HUES48 (cell line): Measurements from ENCODE around the gene TRAF3IP1.

Experiments
- H3K27ac ChIP-seq: one replicate; pipeline ENCODE4 v1.7.0; 2013; ENCODE audit warnings: low read depth, low read length, inconsistent platforms
- H3K27me3 ChIP-seq: 2 replicates; pipeline ENCODE4 v1.6.1; 2013; ENCODE audit warnings: mild to moderate bottlenecking, low read length; ENCODE audit not compliant: control insufficient read depth, insufficient read depth
- H3K36me3 ChIP-seq: 2 replicates; pipeline ENCODE4 v1.6.1; 2013; ENCODE audit warnings: low read length; ENCODE audit not compliant: control insufficient read depth, insufficient read depth
- H3K4me1 ChIP-seq: 2 replicates; pipeline ENCODE4 v1.6.1; 2013; ENCODE audit warnings: mild to moderate bottlenecking, low read length; ENCODE audit not compliant: control insufficient read depth, insufficient read depth
- H3K4me3 ChIP-seq: 2 replicates; pipeline ENCODE4 v1.5.1; 2013; ENCODE audit warnings: mild to moderate bottlenecking, low read depth, low read length
- H3K9ac ChIP-seq: 2 replicates; pipeline ENCODE4 v1.6.1; 2013; ENCODE audit warnings: mild to moderate bottlenecking, low read depth, low read length, moderate library complexity
- H3K9me3 ChIP-seq: 2 replicates; pipeline ENCODE4 v1.6.1; 2013; ENCODE audit warnings: low read length; ENCODE audit not compliant: control insufficient read depth, insufficient read depth

TRAF3IP1 gene

DNA sequence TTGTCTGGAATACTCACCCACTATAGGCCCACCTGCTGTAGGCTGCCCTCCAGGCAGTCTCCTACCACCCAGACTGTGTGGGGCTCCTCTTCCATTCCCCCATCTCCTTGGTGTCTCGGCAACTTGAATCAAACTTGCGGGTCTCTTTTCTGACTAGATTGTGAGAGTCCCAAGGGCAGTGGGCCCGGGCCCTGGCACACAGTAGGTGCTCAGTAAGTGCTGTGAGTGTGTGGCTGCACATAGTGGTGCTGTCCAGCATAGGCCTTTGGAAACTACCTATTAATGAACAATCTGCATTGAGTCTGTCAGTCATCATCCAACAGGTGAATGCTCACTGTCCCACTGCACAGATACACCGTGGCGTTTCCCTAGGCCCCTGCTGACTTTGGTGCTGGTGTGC, 62.8 kb downstream of the TRAF3IP1 start:
- Histone ChIP-seq H3K4me1 (peaks cover 16% of the 10 kb centered on the region), H3K4me3 (no peak overlapping the region), H3K27ac (no peak overlapping the region), H3K9ac (no peak overlapping the region), H3K36me3 (no peaks in the 10 kb centered on the region; the same call in 1 of the 2 replicates), H3K9me3 (no peaks in the 10 kb centered on the region), H3K27me3 (no peaks in the 10 kb centered on the region)

DNA sequence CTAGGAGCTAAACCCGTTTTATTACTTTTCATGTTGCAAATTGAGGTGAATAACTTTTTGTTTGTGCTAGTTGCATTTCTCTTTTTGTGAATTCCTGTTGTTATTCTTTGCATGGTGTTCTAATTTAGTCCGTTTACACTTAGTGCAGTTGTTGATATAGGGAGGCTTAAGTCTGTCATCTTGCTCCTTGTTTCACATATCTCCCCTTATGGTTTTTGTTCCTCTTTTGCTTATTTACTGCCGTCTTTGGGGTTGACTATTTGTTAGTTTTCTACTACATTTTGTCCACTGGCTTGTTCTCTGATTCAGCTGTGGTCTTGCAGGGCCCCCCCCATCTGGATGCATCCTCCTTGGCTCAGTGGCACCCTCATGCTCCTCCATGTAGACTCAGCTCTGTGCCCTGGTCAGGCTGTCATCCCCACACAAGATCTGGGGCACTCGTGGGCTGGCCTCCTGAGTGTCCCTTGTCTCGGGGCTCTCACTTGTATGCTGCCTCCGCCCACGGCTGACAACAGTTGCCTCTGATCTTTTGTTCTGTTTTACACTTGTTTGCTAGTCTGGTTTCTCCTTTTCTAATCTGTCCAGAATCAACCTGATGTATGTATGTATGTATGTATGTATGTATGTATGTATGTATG, 63.5 kb downstream of the TRAF3IP1 start:
- Histone ChIP-seq H3K4me3 (no peak overlapping the region), H3K9me3 (no peaks in the 10 kb centered on the region), H3K27ac (no peak overlapping the region), H3K9ac (no peak overlapping the region), H3K27me3 (no peaks in the 10 kb centered on the region), H3K36me3 (no peaks in the 10 kb centered on the region; the same call in 1 of the 2 replicates), H3K4me1 (peaks cover 16% of the 10 kb centered on the region)

DNA sequence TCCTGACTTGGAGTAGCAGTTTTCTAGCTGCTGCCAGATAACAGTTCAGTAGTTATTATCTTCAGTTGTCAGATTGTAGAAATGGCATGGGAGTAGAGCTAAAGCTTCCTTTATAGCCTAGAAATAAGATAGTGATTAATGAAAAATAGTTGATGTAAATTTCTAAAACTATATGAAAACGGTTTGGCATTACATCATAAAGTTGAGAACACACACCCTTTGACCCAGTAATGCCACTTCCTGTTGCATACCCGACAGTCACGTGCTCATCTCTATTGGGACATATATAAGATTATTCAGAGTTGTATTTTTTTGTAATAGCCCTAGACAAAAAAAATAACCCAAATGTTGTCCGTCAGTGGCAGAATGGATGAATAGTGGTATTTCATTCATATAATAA, 67.0 kb downstream of the TRAF3IP1 start:
- Histone ChIP-seq H3K36me3 (no peaks in the 10 kb centered on the region), H3K27me3 (no peaks in the 10 kb centered on the region), H3K9ac (no peak overlapping the region), H3K9me3 (no peaks in the 10 kb centered on the region), H3K4me1 (no peaks in the 10 kb centered on the region), H3K4me3 (no peak overlapping the region), H3K27ac (no peak overlapping the region)

GRCh38 chr2:238388794-238389193, 68.5 kb downstream of the TRAF3IP1 start:
- Histone ChIP-seq H3K9ac (no peak overlapping the region), H3K4me3 (no peak overlapping the region), H3K9me3 (no peaks in the 10 kb centered on the region), H3K27me3 (no peaks in the 10 kb centered on the region), H3K36me3 (no peaks in the 10 kb centered on the region), H3K27ac (no peak overlapping the region), H3K4me1 (no peaks in the 10 kb centered on the region)

- no peaks in the 10 kb centered on the region for H3K36me3 ChIP-seq
- no peaks in the 10 kb centered on the region for H3K9me3 ChIP-seq
- no peak overlapping the region for H3K9ac ChIP-seq
- H3K27me3 ChIP-seq, result no peaks in the 10 kb centered on the region
- H3K4me1 ChIP-seq, result no peaks in the 10 kb centered on the region
- H3K4me3 ChIP-seq, result no peak overlapping the region
- H3K27ac ChIP-seq, result no peak overlapping the region
These were observed 69.8 kb downstream of the TRAF3IP1 start for GRCh38 chr2:238389988-238390589.

DNA sequence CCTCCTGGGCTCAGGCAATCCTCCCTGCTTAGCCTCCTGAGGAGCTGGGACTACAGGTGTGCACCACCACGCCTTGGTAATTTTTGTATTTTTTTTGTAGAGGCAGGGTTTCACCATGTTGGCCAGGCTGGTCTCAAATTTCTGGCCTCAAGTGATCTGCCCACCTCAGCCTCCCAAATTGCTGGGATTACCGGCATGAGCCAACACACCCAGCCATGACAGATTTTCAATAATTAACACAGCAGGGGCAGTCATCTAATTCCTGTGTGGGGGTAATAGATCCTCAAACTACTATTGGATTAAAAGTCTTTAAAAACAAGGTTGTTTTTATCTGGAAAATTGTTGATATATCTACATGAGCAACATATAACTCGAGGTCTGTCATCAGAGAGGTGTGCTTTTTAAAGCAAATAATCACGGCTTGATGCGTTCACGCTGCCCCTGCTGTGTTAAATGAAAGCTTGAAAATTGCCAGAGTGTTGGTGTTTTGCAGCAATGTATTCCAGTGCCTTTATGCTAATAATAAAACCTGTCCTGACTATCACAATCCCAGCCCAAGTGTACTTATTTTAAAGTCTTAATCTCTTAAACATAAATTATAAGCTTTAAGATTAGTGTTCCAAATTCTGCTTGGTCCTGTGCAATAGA, 70.8 kb downstream of the TRAF3IP1 start:
- H3K4me1 ChIP-seq, result no peaks in the 10 kb centered on the region
- no peaks in the 10 kb centered on the region for H3K9me3 ChIP-seq
- H3K27ac ChIP-seq, result no peak overlapping the region
- no peak overlapping the region for H3K4me3 ChIP-seq
- no peak overlapping the region for H3K9ac ChIP-seq
- no peaks in the 10 kb centered on the region for H3K36me3 ChIP-seq
- H3K27me3 ChIP-seq, result no peaks in the 10 kb centered on the region

GRCh38 chr2:238396663-238397062, 76.3 kb downstream of the TRAF3IP1 start:
- Histone ChIP-seq H3K27ac (no peak overlapping the region), H3K9ac (no peak overlapping the region), H3K4me1 (no peaks in the 10 kb centered on the region), H3K4me3 (no peak overlapping the region), H3K36me3 (peaks cover 11% of the 10 kb centered on the region; the same call in 1 of the 2 replicates), H3K9me3 (no peaks in the 10 kb centered on the region), H3K27me3 (no peaks in the 10 kb centered on the region)

DNA sequence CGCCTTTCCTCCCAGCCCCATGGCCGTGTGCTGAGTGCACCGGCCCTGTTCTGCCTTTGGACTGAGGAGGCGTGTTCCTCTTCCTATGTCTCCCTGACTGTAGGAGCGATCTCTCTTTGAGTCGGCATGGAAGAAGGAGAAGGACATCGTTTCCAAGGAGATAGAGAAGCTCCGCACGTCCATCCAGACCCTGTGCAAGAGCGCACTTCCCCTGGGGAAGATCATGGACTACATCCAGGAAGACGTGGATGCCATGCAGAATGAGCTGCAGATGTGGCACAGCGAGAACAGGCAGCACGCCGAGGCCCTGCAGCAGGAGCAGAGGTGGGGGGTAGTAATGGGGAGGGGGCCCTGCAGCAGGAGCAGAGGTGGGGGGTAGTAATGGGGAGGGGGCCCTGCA, 77.0 kb downstream of the TRAF3IP1 start:
- Histone ChIP-seq H3K4me1 (no peaks in the 10 kb centered on the region), H3K27me3 (no peaks in the 10 kb centered on the region), H3K27ac (no peak overlapping the region), H3K9me3 (no peaks in the 10 kb centered on the region), H3K36me3 (peaks cover 11% of the 10 kb centered on the region; the same call in 1 of the 2 replicates), H3K9ac (no peak overlapping the region), H3K4me3 (no peak overlapping the region)

DNA sequence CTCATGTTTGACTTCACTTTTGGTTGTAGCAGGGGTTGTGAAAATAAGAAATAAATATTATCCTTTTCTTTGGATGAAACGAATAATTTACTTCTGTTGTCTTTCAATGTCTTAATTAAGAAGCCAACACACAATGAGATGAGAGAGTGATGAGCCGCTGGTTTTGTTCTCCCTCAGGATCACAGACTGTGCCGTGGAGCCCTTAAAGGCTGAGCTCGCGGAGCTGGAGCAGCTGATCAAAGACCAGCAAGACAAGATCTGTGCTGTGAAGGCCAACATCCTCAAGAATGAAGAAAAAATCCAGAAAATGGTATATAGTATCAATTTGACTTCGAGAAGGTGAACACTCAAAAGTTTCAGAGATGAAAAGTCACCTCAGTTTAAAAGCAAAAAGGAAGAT, 78.3 kb downstream of the TRAF3IP1 start:
- H3K4me3 ChIP-seq, result no peak overlapping the region
- no peak overlapping the region for H3K9ac ChIP-seq
- H3K36me3 ChIP-seq, result peaks cover 11% of the 10 kb centered on the region; the same call in 1 of the 2 replicates
- H3K9me3 ChIP-seq, result no peaks in the 10 kb centered on the region
- no peaks in the 10 kb centered on the region for H3K27me3 ChIP-seq
- H3K4me1 ChIP-seq, result no peaks in the 10 kb centered on the region
- H3K27ac ChIP-seq, result no peak overlapping the region

GRCh38 chr2:238399094-238399493, 78.8 kb downstream of the TRAF3IP1 start:
- Histone ChIP-seq H3K4me1 (no peaks in the 10 kb centered on the region), H3K4me3 (no peak overlapping the region), H3K36me3 (peaks cover 11% of the 10 kb centered on the region; the same call in 1 of the 2 replicates), H3K27ac (no peak overlapping the region), H3K9ac (no peak overlapping the region), H3K27me3 (no peaks in the 10 kb centered on the region), H3K9me3 (no peaks in the 10 kb centered on the region)

GRCh38 chr2:238401551-238401950, 81.2 kb downstream of the TRAF3IP1 start:
- Histone ChIP-seq H3K4me1 (peaks cover 4% of the 10 kb centered on the region; the same call in 1 of the 2 replicates), H3K36me3 (peaks cover 11% of the 10 kb centered on the region; the same call in 1 of the 2 replicates), H3K9me3 (no peaks in the 10 kb centered on the region), H3K27me3 (no peaks in the 10 kb centered on the region), H3K9ac (no peak overlapping the region), H3K27ac (no peak overlapping the region), H3K4me3 (no peak overlapping the region)
